ENCODE measurements around the gene GINS2.

The GINS2 gene

DNA sequence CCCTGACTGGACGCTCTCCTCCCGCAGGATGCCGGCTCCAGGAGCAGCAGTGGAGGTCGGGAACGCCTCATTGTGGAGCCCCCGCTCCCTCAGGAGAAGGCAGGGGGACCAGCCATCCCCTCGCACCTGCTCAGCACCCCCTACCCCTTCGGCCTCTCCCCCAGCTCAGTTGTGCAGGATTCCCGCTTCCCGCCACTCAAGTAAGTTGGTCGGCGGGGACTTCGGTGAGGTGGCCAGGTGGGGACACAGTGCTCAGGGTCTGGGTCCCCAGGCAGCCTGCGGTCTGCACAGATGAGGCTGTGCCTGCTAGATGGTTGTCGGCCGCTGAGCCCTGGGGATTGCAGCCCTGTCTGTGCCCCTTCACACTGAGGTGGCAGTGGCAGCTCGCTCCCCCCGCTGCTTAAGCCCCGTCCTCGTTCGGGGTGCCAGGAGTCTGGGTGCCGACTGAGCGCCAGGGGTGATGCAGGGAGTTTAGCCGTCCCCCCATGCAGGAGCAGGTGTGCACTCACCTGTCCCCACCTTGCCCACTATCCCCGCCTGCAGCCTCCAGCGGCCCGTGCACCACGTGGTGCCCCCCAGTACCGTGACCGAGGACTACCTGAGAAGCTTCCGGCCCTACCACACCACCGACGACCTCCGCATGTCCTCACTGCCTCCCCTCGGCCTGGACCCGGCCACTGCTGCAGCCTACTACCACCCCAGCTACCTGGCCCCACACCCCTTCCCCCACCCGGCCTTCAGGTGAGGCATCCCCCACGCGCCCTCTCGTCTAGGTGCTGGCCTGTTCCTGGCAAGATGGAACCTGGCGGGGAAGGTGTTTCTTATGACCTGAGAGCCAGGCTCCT is 34.3 kb downstream of the GINS2 start:
- DNase-seq (ENCODE audit: low read depth in 2 of 2), result no peak

DNA sequence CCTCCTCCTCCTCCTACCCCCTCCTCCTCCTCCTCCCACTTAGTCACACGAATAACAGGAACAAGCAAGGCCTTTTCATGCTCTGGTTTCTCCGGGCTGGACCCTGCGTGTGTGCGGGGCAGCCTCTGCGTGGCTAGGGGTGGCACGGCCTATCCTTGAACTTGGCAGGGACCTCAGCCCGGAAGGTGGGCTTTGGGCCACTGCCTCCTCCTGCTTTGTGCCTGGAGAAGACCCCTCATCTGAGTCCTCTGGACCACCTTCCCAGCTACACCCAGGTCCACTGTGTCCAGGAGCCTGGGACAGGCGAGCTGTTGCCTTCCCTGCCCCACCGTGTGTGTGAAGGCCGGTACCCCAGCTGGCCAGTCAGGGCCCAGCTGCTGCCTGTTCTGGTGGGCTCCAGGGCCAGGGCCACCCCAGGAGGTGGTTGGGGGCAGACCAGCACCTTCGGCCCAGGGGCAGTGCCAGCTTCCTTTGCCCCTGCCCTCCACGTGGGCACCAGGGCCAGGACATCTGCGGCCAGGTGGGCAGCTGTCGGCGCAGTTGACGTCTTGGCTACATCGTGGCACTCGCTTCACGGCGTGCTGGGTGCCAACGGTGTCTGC is 35.4 kb downstream of the GINS2 start:
- no peak for DNase-seq (ENCODE audit: low read depth in 2 of 2)

DNA sequence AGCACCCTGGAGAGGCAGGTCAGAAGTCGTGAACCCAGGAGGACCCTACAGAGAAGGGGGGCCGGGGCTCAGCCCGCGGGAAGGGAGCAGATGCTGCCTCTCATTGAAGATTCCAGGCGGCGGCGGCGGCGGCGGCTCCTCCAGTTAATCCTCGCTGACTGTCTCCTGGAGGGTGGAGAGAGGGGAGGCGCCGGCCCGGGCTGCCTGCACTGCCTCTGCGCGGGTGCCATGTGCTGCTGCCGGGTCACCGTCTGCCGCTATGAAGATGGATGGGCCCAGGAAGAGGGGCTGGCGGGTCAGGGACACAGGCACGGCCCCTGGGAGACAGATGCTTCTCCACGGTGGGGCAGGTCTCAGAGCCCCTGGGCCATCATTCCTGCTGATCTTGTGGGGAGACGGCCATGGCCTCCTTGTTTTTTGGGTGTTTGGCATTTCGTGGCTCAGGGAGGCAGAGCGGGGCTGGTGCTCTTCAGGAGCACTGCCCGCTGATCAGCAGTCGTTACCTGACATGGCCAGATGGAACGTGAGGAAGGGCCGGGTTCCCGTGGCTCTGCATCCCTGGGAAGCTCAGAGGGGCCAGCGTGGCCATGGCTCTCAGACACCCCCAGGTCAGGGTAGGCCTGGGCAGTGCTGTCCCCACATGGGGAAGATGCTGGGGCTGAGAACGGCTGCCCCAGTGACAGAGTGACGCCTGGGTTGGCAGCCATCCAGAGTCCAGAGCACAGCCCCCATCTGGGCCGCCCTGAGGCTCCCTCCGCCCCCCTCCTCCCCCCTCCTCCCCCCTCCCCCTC is 36.1 kb downstream of the GINS2 start:
- DNase-seq (ENCODE audit: low read depth in 2 of 2), result no peak

DNA sequence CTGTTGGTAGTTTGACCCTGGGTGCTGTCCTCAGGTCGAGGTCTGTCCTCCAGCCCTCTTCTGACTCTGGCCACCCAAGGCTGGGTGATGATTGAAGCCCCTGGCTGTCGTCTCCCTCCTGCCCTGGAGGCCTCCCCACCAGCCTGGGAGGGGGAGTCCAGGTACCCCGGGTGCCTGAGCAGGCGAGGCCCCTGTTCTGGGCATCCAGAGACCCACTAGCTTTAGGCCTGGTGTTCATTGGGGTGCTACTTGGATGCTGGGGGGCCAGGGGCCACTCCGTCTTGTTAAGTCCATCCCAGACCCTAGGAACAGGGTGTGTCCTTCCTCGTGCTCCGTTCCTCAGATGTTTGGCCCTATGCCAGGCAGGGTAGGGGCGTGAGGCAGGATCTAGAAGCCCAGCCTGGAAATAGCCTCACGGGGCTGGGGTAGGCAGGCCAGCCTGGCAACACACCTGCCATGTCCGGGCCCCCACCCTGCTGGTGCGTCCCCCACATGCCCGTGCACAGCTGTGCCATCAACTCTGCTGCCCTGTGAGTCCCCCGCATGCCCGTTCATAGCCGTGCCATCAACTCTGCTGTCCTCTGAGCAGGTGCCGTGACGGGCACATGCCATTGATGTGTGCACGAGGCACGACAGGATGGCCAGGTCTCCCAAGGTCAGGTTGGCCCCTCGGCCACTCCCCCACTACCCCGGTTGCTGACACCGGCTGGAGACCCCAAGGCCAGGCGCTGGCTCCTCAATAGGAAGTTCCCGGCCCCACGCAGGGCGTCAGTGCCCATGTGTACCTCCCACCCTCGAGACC is 36.9 kb downstream of the GINS2 start:
- no peak for DNase-seq (ENCODE audit: low read depth in 2 of 2)

DNA sequence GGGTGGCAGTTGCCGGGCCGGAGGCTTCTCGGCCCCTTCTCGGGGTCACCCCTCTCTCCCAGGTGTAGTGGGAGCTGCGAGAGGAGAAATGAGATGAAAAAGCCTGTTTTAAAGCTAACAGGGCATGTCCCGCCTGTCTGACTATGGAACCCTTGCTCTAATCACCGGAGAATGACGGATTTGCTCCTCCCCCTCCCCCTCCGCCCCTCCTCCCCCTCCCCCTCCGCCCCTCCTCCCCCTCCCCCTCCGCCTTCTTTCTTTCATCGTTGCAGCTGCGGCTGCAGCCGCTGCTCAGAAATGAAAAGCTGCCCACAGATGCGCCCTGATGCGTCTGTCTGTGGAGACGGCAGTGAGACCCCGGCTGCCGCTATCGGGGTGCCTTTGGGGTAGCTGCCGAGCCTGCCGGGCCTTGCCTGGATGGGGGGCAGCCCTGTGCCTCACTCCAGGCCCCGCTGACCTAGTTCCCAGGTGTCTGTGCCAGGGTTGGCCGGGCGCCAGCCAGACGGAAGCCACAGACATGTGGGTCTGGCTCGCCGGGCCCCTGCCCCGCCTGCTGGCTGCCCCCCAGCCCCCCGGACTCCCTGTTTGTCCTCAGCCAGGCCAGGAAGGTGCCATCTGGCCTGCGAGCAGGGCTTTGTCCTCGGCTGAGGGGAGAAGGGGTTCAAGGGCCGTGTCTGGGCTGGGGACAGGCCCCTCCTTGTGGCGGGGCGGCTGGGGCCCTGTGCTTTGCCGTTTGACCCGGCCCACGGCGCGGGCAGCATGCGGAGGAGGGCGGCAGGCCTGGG is 37.7 kb downstream of the GINS2 start:
- no peak for DNase-seq (ENCODE audit: low read depth in 2 of 2)

DNA sequence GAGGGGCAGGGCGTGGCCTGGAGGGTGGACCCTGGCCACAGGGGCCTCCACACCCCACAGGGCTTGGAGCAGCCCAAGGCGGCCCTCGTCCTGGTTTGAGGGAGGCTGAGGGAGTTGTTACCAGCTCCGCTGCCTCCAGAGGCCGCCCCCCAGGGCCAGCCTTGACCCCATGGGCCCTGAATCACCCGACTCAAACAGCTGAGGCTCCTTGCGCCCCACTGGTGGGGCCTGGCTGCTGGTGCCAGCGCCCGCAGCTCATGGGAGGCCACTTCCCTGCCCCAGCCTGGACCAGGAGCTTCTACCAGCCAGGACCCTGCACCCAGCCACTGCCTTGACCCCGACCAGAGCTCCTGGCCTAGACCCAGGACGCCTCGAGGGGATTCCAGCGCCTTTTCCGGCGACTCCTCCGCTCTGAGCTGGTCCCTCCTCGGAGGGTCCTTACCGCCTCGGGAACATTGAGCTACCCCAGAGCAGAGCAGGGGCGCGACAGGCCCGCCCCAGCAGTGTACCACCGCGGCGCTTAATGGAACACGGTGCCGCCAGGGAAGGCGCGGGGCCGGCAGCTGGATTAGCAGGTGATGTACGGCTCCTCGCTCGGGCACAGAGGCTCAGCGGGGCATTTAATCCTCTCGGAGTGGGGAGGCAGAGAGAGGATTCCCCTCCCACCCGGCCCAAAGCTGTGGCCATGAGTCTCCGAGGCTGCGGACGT is 38.5 kb downstream of the GINS2 start:
- DNase-seq (ENCODE audit: low read depth in 2 of 2), result no peak

DNA sequence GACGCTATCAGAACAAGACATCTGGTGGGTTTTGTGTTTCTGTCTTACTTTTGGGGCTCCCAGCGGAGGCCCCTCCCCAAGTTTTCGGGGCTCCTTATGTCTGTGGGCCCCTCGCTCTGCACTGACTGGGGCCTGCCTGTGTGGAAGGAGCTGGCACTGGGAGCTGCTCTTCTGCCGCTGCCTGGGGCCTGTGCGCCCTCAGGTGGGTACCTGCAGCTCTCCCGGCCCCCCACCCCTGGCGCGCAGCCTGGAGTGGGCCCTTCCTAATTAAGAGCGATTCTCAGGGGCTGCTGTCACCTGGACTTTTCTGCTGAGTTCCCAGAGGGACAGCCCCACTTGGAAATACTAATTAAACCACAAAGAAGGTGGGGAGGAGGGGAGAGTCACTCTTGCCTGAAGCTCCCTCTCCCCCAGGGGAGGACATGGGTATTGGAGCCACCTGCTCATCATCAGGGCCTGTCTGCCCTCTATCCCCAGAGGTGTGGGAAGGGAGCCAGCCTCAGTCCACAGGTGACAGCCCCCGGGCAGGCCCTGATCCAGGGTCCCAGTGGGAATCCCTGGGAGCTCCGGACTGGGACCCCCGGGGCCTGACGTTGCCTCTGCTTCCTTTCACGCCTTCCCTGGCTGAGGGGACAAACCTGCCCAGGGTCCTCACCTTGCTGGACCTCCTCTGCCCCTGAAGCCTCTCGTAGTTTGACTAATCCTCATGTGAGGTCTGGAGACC is 39.2 kb downstream of the GINS2 start:
- DNase-seq (ENCODE audit: low read depth in 2 of 2), result no peak

DNA sequence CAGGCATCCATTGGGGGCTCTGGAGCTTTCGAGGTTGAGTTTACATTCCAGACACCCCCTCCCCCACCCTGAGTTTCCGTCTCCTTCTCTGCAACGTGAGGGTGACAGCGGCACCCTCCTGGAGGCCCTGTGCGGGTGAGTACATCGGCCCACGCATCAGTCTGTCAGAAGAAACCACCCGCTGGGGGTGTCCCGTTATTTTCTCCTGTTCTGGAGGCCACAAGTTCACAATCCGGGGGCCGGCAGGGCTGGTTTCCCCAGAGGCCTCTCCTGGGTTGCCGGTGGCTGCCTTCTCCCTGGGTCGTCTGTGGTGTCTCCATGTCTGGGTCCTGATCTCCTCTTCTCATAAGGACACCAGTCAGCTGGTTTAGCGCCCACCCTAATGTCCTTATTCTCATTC is 39.9 kb downstream of the GINS2 start:
- DNase-seq (ENCODE audit: low read depth in 2 of 2), result no peak

DNA sequence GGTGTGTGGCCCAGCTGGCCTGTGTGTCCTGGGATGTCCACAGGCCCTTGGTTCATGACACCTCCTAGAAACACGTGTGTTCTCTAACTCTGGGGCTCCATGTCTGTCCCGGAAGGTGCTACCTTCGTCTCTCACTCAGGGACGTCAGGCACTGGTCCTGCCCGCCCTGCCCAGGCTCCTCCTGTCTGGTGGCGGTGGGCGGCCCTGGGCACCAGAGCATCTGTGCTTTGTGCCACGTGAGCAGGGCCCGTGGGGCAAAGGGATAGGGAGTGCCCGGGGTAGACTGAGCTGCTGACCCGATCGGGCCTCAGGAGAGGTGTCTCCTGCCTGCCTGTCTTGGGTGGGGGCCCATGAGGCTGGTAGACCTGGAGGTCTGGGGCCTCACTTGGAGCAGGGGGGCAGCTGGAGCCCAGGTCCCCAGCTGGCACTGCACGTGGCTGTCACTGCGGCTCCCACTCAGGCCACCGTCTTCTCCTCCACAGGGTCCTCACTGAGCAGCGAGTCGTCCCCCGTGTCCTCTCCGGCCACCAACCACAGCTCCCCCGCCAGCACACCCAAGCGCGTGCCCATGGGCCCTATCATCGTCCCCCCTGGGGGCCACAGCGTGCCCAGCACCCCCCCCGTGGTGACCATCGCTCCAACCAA is 40.6 kb downstream of the GINS2 start:
- DNase-seq (ENCODE audit: low read depth in 2 of 2), result no peak

DNA sequence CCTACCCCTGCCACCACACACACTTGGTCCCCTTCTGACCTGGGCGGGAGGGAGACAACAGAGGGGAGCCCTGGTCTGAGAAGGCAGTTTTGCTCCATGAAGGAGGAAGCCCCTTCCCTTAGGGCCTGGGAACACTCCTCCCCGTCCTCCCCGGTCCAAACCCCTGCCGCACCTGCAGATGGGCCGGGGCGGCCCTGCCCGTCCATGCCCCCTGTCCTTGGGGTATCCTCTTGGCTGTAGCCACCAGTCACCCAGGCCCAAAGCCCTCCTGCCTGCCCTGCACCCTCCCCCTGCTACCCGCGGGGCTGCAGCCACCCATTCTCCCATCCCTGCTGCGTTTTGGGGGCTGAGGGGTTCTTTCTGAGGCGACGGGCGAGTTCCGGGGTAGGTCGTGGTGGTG is 41.8 kb downstream of the GINS2 start:
- DNase-seq (ENCODE audit: low read depth in 2 of 2), result no peak

DNA sequence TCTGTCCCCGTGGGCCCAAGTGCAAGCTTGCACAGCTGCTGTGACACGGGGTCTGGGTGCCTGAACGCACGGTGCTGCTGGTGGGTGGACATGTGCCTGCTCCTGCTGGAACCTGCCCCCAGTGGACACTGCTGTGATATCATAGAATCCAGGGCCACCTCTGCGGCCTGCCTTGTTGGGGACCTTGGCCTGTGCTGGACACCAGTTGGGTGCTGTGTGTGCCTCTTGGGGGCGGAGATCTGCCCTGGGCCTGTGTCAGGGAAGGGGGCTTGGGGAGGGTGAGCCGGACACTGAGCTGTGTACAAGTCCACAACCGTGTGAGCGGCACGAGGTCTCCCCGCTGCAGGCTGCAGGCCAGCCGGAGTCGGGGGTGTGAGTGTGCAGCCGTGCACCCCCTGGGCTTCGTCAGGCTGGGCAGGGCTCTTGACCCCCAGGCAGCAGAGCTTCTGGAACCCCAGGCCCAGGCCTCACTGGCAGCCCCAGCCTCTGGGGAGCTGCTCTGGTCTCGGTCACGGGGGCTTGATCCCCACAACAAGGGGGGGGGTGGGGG is 42.3 kb downstream of the GINS2 start:
- DNase-seq (ENCODE audit: low read depth in 2 of 2), result no peak

DNA sequence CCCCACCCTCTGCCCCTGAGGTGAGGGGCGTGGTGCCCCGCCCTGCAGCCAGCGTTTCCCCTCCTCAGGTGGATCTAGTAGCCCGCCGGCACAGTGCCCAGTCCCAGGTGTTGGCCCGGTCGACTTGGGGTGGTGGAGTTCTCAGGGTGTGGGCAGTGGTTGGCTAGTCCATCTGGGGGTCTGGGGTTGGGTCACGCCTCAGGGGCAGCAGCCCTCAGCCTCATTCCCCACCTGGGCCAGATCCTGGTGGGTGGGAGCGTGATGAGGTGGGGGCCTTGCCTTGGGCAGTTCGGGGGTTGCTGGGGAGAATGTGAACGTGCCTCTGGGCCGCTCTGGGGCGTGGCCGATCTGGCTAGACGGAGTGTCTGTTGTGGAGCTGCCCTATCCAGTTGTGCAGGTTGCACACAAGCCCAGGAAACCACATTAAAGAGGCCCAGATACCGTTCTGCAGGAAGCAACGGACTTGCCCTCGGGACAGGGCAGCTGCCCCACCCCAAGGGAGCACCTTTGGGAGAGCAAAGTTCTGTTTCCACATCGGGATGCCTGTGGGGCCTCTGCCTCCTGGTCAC is 43.6 kb downstream of the GINS2 start:
- no peak for DNase-seq (ENCODE audit: low read depth in 2 of 2)

DNA sequence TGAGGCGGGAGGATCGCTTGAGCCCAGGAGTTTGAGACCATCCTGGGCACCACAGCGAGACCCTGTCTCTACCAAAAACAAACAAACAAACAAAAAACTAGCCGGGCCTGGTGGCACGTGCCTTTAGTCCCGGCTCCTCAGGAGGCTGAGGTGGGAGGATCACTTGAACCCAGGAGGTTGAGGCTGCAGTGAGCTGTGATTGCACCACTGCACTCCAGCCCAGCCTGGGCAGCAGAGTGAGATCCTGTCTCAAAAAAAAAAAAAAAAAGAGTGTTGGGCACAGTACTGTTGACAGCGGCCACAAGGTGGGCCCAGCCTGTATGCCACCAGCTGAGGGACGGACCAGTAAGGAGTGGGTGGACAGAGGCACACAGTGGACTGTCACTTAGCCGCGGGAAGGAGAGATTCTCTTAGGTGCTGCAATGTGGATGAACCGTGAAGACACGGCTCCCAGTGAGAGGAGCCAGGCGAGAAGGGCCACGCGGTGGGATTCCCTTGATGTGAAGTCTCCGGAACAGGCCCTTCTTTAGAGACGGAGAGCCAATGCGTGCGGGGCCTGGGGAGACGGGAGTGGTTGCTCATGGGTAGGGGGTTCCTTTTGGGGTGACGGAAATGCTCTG is 44.6 kb downstream of the GINS2 start:
- DNase-seq (ENCODE audit: low read depth in 2 of 2), result no peak

DNA sequence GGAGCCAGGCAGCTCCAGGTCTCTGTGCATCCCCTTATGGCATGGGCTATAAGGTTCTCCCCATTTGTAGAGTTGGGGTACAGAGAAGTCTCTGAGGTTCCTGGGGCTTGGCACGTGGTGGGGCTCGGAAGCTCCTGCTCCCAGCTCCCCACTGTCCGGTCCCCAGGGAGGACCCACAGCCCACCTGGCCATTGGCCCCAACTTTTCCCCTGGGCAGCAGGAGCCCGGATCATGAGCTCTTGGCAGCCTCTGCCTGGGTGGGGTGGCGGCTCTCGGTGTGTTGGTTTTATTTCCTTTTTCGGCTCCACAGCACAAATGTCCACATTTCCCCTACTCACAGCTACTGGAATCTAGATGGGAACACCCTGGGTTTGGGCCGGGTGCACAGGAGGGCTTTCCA is 45.1 kb downstream of the GINS2 start:
- DNase-seq (ENCODE audit: low read depth in 2 of 2), result no peak

DNA sequence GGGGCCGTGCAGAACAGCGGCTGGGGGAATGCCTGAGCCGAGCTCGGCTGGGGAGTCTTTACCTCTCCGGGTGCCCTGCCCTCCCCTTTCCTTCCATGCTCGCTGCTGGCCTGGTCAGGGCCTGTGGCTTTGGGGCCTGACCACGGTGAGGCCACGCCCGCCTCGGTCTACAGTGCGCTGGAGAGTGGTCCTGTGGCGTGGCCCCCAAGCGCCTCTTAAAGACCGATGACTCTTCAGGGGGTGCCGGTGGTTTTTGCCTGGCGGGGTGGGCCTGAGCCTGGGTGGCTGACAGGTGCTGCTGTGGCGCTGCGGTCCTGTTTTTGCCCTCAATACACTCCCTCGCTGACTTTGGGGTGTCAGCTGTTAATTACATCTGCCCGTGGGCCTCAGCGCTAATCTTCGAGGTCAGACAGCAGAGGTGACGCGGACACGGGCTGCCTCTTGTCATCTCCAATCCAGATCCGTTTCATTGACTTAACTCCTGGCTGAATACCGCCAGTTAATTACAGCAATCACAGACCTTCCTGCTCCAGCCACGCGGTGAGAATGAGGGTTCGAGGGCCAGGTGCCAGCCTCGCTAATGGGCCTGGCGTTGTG is 45.9 kb downstream of the GINS2 start:
- DNase-seq (ENCODE audit: low read depth in 2 of 2), result no peak

DNA sequence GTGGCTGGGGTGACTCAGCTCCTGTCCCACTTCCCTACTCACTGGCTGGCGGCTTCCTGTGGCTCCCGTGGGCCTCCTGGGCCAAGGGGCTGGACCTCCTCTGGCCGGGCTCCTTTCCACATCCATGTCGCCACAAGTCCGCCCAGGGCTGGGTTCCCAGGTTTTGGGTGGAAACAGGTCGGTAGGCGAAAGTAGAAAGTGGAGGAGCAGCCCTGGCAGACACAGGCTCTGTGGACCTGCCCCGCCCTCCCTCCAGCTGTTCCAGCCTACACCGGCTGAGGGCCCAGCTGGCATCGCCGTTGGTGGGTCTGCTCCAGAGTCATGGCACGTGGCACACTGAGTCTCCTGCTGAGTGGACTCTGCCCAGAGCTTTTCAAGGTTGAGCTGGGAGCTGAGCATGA is 47.0 kb downstream of the GINS2 start:
- no peak for DNase-seq (ENCODE audit: low read depth in 2 of 2)

DNA sequence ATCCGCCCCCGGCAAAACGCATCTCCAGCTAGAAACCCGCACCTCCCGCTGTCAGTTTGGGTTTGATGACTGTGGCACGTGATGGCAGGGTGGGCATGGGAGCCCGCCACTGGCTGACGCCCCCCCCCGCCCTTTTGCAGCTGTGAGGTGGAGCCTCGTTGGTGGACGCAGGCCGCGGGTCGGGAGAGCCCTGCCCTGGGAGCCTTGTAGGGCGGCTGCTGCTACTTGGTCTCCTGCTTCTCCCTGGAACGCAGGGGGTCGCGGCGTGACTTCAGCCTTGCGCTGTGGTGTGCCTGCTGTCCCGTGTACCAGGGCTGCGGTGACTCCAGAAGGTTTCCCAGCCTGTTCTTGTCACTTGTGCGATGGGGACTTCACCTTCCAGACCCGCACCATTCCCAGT is 47.4 kb downstream of the GINS2 start:
- no peak for DNase-seq (ENCODE audit: low read depth in 2 of 2)

DNA sequence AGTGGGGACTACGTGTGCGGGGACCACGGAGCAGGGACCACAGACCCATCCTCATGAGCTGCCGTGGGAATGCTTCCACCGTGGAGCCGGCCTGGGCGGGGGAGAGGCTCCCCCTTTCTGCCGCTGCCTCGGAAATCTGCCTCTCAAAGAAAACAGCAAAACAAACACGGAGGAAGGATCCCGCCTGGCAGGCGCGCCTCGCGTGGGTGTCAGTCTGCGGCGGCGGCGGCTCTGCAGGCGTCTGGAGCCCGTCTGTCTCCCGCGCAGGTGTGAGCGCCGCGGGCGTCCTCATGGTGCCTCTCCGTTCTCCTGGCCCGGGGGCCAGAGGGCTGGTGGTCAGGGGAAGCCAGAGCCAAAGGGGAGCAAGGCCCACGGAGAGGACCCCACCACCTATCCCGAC is 48.2 kb downstream of the GINS2 start:
- DNase-seq (ENCODE audit: low read depth in 2 of 2), result no peak

Measured in activated CD8-positive, alpha-beta memory T cell treated with anti-CD3 and anti-CD28 coated beads for 4 hours (primary cell).